ENCODE data around the gene MMD.

Gene MMD

DNA sequence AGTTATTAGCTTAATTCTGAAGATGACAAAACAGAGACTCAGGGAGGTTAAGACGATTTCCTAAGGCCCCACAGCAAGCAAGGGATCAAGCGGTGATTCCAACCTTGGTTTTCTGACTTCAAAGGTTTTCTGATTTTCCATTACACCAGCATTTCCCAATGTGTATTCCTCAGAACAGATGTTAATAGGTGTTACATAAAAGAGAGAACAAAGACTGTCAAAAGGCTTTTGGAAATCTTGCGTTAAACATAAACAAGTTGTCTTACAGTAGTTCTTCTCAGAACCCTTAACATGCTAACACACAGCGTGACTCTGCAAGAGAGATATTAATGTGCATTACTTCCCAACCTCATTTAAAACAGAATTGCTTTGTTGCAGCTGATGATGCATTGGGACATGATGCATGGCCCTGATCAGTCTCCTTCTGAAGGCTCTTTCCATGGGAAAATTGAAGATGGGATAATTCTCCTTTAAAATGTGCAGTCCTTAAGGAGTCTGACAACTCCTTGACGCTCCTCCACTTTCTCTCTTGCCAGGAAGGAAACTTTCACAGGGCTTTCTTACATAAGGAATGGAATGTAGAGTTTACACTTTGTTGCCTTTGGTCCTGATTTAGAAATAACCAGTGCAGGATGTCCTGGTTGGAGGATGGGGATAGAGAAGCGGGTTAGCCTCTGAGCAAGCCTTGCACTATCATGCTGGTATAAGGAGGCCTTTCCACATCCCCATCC is 21.5 kb upstream of the MMD start:
- TF ChIP-seq, protein P1, sequence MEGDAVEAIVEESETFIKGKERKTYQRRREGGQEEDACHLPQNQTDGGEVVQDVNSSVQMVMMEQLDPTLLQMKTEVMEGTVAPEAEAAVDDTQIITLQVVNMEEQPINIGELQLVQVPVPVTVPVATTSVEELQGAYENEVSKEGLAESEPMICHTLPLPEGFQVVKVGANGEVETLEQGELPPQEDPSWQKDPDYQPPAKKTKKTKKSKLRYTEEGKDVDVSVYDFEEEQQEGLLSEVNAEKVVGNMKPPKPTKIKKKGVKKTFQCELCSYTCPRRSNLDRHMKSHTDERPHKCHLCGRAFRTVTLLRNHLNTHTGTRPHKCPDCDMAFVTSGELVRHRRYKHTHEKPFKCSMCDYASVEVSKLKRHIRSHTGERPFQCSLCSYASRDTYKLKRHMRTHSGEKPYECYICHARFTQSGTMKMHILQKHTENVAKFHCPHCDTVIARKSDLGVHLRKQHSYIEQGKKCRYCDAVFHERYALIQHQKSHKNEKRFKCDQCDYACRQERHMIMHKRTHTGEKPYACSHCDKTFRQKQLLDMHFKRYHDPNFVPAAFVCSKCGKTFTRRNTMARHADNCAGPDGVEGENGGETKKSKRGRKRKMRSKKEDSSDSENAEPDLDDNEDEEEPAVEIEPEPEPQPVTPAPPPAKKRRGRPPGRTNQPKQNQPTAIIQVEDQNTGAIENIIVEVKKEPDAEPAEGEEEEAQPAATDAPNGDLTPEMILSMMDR (IDR thresholded peaks at IDR 0.05; ENCODE audit: low read depth, low read length): no peak
- DNase-seq (ENCODE audit: extremely low read depth, low read depth): no peak

DNA sequence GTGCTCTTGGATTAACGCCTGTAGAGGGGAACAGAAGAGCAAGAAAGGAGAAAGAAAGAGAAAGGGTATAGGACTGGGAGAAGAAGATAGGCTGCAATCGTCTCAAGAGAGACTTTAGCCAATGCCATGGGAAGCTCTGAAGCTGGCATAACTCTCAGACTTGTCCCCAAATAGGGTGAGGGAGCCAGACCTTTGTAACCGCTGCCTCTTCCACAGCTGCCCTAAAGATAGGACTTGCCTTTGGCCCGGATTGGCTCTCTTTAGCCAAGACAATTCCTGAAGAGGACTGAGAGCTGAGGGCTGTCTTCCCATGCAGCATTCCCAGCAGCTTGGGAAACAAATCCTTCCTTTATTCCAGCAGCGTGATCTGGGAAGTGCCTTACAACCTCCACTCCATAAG is 20.8 kb upstream of the MMD start:
- no peak for DNase-seq (ENCODE audit: extremely low read depth, low read depth)
- TF ChIP-seq, protein P1 (IDR thresholded peaks at IDR 0.05; ENCODE audit: low read depth, low read length): no peak

DNA sequence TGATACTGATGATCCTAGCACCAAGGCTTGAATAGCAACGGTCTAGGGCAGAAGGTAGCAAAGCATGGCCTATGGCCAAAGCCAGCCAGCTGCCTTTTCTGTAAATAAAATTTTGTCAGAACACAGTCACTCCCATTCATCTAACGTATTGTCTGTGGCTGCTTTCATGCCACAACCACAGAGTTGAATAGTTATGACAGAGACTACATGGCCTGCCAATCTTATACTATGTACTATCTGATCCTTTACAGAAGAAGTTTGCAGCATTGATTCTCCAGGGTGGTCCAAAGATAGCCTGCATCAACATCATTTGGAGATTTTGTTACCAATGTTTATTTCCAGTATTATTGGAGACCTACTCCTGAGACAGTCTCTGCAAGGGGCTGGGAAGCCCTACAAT is 19.9 kb upstream of the MMD start:
- no peak for DNase-seq (ENCODE audit: extremely low read depth, low read depth)
- TF ChIP-seq, protein P1 (IDR thresholded peaks at IDR 0.05; ENCODE audit: low read depth, low read length): no peak

DNA sequence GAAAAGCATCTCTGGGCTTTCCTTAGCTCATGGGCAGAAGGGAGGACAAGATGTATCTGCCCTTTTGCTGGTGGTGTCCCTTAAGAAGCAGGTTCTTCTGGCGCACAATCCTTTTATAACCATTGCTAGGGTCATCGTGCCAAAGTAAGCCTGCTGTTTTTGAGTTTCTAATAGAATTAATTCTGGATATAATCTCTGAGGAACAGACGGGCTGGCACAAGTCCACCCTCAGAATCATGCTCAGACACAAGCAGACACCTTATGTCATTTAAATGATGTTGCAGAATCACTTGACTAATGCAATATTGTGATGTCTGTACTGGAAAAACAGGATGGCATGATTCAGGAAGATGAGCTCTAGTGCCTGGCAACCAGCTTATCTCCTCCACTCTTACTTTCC is 18.8 kb upstream of the MMD start:
- TF ChIP-seq, protein P1 (IDR thresholded peaks at IDR 0.05; ENCODE audit: low read depth, low read length): no peak
- DNase-seq (ENCODE audit: extremely low read depth, low read depth): no peak

DNA sequence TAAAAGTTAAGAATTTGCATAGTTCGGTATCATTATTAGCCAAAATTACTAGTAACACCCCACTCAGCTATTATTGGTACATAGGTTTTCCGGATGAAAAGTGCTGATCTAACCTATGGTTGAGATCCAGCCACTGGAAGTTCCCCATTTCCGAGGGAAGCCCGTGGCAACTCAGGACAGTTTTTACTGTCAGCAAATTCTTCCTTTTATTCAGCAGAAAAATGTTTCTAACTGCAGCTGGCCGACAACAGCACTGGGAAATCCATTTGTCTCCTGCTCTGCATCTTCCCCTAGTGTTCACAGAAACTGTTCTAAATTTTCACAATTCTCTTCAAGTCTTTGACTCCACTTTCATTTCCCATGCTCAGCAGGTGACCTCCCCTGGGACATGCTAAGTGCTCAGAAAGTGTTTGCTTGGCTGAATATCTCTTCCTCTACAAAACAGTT is 15.5 kb upstream of the MMD start:
- TF ChIP-seq, protein P1 (IDR thresholded peaks at IDR 0.05; ENCODE audit: low read depth, low read length): no peak
- no peak for DNase-seq (ENCODE audit: extremely low read depth, low read depth)

DNA sequence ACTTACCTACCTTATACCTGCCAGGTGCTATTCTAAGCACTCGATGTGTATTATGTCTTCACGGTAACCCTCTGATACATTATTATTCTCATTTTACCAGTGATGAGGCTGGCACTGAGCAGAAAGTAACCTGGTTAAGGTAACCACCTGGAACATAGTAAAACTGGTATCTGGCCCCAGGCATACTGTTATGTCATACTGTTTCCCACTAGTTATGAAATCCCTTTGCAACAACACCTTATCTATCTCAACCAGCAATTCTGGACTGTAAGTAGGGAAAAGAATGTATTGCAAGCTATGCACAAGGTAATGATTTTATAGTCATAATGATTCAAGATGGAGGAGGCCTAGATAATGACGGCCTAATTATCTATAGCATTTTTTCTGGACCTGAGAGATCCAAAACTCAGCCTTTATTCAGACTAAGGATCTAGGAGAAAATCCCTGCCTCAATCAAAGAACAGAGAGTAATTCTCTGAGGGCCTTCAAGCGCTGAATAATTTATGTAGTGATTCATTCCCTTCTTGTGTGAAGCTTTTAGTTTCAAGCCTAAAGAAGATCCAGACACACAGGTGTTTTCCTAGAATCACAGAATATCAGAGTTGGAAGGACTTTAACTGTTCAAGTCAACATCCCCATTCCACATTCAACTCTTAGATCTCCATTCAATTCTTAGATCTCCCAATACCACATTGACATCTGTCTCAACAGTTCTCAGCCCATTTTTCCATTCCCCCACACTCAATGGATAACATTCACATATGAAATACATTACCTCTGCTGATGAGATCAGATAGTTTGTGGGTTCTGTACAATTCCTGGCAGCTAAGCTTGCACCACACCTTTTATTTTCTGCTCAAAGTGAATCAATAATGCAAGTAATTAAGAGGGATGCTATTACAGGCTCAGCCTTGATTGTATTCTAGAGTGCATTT is 14.9 kb upstream of the MMD start:
- TF ChIP-seq, protein P1 (IDR thresholded peaks at IDR 0.05; ENCODE audit: low read depth, low read length): no peak
- no peak for DNase-seq (ENCODE audit: extremely low read depth, low read depth)

DNA sequence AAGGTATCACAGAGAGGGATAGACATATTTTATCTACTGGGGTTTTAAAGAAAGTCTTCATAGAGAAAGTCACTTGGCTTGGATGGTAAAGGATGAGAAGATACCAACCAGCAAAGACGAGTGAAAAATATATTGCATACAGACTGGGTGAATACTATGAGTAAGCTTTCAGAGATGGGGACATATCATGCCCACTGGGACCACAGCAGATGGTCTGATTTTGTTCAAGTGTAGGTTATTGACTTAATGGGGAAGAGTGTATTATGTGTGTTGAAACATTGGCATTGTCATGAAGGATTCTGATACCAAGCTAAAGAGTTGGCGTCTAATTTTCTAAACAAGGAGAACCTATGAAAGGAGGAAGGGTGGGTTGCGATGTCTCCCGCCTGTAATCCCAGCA is 13.8 kb upstream of the MMD start:
- TF ChIP-seq, protein P1 (IDR thresholded peaks at IDR 0.05; ENCODE audit: low read depth, low read length): no peak

More for the DNA sequence above, 13.8 kb upstream of the MMD start:
- DNase-seq (ENCODE audit: extremely low read depth, low read depth): no peak

All from AG09319 (cell line).